ENCODE results near the gene ASXL1.

DNA sequence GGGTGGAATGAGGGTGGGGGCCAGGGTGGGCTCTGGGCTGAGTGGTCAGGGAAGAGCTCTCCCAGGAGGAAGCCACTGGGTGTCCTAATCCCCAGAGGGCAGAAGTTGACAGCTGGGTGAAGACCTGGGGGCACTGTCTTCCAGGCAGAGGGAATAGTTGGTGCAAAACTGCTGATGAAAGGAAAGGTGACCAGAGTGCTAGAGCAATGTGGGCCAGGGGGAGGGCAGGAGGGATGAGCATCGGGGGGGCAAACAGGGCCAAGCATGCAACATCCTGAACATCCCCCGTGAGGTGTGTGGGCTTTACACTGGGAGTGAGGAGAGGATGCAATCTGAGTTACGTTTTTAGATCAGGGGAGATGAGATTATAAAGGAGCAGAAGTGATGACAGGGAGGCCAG is 129.2 kb downstream of the ASXL1 start:
- TF ChIP-seq, protein P1, sequence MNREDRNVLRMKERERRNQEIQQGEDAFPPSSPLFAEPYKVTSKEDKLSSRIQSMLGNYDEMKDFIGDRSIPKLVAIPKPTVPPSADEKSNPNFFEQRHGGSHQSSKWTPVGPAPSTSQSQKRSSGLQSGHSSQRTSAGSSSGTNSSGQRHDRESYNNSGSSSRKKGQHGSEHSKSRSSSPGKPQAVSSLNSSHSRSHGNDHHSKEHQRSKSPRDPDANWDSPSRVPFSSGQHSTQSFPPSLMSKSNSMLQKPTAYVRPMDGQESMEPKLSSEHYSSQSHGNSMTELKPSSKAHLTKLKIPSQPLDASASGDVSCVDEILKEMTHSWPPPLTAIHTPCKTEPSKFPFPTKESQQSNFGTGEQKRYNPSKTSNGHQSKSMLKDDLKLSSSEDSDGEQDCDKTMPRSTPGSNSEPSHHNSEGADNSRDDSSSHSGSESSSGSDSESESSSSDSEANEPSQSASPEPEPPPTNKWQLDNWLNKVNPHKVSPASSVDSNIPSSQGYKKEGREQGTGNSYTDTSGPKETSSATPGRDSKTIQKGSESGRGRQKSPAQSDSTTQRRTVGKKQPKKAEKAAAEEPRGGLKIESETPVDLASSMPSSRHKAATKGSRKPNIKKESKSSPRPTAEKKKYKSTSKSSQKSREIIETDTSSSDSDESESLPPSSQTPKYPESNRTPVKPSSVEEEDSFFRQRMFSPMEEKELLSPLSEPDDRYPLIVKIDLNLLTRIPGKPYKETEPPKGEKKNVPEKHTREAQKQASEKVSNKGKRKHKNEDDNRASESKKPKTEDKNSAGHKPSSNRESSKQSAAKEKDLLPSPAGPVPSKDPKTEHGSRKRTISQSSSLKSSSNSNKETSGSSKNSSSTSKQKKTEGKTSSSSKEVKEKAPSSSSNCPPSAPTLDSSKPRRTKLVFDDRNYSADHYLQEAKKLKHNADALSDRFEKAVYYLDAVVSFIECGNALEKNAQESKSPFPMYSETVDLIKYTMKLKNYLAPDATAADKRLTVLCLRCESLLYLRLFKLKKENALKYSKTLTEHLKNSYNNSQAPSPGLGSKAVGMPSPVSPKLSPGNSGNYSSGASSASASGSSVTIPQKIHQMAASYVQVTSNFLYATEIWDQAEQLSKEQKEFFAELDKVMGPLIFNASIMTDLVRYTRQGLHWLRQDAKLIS (CRISPR knock-in tag; IDR thresholded peaks at IDR 0.05; ENCODE audit: borderline replicate concordance) = no peak
- TF ChIP-seq, protein P2, sequence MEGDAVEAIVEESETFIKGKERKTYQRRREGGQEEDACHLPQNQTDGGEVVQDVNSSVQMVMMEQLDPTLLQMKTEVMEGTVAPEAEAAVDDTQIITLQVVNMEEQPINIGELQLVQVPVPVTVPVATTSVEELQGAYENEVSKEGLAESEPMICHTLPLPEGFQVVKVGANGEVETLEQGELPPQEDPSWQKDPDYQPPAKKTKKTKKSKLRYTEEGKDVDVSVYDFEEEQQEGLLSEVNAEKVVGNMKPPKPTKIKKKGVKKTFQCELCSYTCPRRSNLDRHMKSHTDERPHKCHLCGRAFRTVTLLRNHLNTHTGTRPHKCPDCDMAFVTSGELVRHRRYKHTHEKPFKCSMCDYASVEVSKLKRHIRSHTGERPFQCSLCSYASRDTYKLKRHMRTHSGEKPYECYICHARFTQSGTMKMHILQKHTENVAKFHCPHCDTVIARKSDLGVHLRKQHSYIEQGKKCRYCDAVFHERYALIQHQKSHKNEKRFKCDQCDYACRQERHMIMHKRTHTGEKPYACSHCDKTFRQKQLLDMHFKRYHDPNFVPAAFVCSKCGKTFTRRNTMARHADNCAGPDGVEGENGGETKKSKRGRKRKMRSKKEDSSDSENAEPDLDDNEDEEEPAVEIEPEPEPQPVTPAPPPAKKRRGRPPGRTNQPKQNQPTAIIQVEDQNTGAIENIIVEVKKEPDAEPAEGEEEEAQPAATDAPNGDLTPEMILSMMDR (IDR thresholded peaks at IDR 0.05) = no peak
- TF ChIP-seq ZNF416 (CRISPR knock-in tag; IDR thresholded peaks at IDR 0.05) (no peak), ZNF121 (CRISPR knock-in tag; IDR thresholded peaks at IDR 0.05) (no peak), CREB1 (CRISPR knock-in tag; IDR thresholded peaks at IDR 0.05) (no peak), NR2C2 (CRISPR knock-in tag; IDR thresholded peaks at IDR 0.05) (no peak), TEAD4 (CRISPR knock-in tag; IDR thresholded peaks at IDR 0.05) (no peak)
- TF ChIP-seq, protein P3, sequence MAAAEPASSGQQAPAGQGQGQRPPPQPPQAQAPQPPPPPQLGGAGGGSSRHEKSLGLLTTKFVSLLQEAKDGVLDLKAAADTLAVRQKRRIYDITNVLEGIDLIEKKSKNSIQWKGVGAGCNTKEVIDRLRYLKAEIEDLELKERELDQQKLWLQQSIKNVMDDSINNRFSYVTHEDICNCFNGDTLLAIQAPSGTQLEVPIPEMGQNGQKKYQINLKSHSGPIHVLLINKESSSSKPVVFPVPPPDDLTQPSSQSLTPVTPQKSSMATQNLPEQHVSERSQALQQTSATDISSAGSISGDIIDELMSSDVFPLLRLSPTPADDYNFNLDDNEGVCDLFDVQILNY (CRISPR knock-in tag; IDR thresholded peaks at IDR 0.05) = no peak
